ENCODE measurements around the gene CALHM6. TPM values are rescaled to one million over a fixed set of nuclear protein-coding genes. Genes with fewer than 3 reads are reported as not detected.

Gene CALHM6
- total and polyA plus RNA-seq, 9 of the 15 experiments (the other 6 are each of a cell fraction or from before 2014, with no cell fraction given) = 0.24 TPM; not detected in 8

DNA sequence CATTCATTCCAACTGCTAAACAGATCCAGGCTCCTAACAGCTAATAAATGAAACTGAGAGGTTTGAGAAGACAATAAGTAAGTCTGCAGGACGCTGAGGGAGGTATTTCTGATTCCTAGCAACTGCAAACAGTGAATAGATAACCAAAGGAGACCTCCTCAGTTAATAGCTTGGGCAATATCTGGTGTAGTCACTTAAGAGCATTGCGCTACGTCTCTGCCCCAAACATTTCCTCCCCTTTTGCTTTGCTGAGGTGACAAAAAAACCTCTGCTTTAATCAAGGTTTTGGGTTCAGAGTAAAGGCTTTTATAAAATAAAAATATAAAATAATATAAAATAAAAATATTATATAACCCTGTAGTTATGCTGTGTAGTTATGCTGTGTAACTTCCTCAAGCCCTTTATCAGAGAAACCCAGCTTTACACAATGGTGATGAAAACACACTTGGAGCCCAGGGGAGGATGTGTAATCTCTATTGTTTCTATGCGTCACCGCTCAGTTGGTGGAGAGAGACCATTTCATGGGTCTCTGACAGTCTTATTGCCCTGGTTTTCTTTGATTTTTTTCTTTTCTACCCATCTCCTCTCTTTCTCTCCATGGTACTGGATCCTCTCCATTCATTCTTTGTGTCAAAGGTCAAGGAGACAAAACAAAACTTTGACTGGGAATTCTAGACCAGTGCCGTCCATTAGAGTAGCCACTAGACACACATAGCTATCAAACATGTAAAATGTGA is 31.3 kb downstream of the CALHM6 start (continued):
- TF ChIP-seq, protein P1, sequence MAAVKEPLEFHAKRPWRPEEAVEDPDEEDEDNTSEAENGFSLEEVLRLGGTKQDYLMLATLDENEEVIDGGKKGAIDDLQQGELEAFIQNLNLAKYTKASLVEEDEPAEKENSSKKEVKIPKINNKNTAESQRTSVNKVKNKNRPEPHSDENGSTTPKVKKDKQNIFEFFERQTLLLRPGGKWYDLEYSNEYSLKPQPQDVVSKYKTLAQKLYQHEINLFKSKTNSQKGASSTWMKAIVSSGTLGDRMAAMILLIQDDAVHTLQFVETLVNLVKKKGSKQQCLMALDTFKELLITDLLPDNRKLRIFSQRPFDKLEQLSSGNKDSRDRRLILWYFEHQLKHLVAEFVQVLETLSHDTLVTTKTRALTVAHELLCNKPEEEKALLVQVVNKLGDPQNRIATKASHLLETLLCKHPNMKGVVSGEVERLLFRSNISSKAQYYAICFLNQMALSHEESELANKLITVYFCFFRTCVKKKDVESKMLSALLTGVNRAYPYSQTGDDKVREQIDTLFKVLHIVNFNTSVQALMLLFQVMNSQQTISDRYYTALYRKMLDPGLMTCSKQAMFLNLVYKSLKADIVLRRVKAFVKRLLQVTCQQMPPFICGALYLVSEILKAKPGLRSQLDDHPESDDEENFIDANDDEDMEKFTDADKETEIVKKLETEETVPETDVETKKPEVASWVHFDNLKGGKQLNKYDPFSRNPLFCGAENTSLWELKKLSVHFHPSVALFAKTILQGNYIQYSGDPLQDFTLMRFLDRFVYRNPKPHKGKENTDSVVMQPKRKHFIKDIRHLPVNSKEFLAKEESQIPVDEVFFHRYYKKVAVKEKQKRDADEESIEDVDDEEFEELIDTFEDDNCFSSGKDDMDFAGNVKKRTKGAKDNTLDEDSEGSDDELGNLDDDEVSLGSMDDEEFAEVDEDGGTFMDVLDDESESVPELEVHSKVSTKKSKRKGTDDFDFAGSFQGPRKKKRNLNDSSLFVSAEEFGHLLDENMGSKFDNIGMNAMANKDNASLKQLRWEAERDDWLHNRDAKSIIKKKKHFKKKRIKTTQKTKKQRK (IDR thresholded peaks at IDR 0.05; ENCODE audit: borderline replicate concordance, low read depth, low read length) = no peak
- 0 out of 2 replicates have a peak, but pooled peaks have one; percentile 53 for TF ChIP-seq ZNF584 (CRISPR knock-in tag; IDR thresholded peaks at IDR 0.05; ENCODE audit: low read depth)
- TF ChIP-seq SRSF1 (IDR thresholded peaks at IDR 0.05; ENCODE audit: low read depth, low read length) = no peak
- TF ChIP-seq NFE2 (IDR thresholded peaks at IDR 0.05; ENCODE audit: low read depth) = peak; percentile 42
- peak; percentile 27 for TF ChIP-seq LEF1 (IDR thresholded peaks at IDR 0.05)
- TF ChIP-seq PML (IDR thresholded peaks at IDR 0.05; ENCODE audit: low read length) = peak; percentile 48; the same call in 1 of the 2 replicates
- TF ChIP-seq ZNF175 (CRISPR knock-in tag; IDR thresholded peaks at IDR 0.05; ENCODE audit: low read depth) = peak; percentile 70
- TF ChIP-seq, protein P2, sequence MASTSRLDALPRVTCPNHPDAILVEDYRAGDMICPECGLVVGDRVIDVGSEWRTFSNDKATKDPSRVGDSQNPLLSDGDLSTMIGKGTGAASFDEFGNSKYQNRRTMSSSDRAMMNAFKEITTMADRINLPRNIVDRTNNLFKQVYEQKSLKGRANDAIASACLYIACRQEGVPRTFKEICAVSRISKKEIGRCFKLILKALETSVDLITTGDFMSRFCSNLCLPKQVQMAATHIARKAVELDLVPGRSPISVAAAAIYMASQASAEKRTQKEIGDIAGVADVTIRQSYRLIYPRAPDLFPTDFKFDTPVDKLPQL (IDR thresholded peaks at IDR 0.05; ENCODE audit: extremely low read depth, insufficient read length) = no peak
- no peak for TF ChIP-seq WHSC1 (IDR thresholded peaks at IDR 0.05; ENCODE audit: low read length)
- TF ChIP-seq DACH1 (IDR thresholded peaks at IDR 0.05; ENCODE audit: partially characterized antibody) = no peak
- TF ChIP-seq YBX1 (IDR thresholded peaks at IDR 0.05) = no peak
- TF ChIP-seq YY1 (IDR thresholded peaks at IDR 0.05; ENCODE audit: borderline replicate concordance in 1 of 3, control insufficient read depth in 1 of 3, extremely low read depth in 1 of 3, insufficient read depth in 3 of 3, insufficient read length in 1 of 3, insufficient replicate concordance in 2 of 3, low read depth in 1 of 3, low read length in 2 of 3) = peak in 1 of 3 experiments; percentile 22
- TF ChIP-seq GABPB2 (CRISPR knock-in tag; conservative IDR thresholded peaks at IDR 0.05) = no peak
- peak; percentile 41; the same call in 1 of the 2 replicates for TF ChIP-seq MYNN (IDR thresholded peaks at IDR 0.05)
- TF ChIP-seq MYNN (CRISPR knock-in tag; IDR thresholded peaks at IDR 0.05) = no peak
- no peak for TF ChIP-seq PCBP2 (IDR thresholded peaks at IDR 0.05; ENCODE audit: low read depth, low read length, poor library complexity, severe bottlenecking)
- no peak for TF ChIP-seq FOXJ2 (tag; IDR thresholded peaks at IDR 0.05)
- TF ChIP-seq ZBTB7A (IDR thresholded peaks at IDR 0.05; ENCODE audit: borderline replicate concordance, control insufficient read depth, low read depth, low read length) = no peak
- TF ChIP-seq ZNF274 (IDR thresholded peaks at IDR 0.05; ENCODE audit: borderline replicate concordance, low read depth, low read length) = no peak
- TF ChIP-seq KLF16 (IDR thresholded peaks at IDR 0.05) = peak; percentile 49; the same call in 1 of the 2 replicates
